Measurements from ENCODE around the gene ANO6.

GRCh38 chr12:45353944-45354343 lies 138.0 kb downstream of the ANO6 start:
- no peak for TF ChIP-seq SUZ12 (IDR thresholded peaks at IDR 0.05; ENCODE audit: extremely low read depth, insufficient read depth, insufficient read length)
- no peak for TF ChIP-seq ZNF274 (IDR thresholded peaks at IDR 0.05; ENCODE audit: low read depth, low read length)
